ENCODE measurements around the gene MYLK4.
"Not testable (repeated sequence)": the region's sequence is repeated elsewhere in the genome, so short reads cannot be mapped to it uniquely, and the experiment has no call there.

MYLK4 gene

GRCh38 chr6:2780102-2780737 lies 29.5 kb upstream of the MYLK4 start:
- DNase-seq (ENCODE audit: low read depth, low spot score) = no peak

GRCh38 chr6:2777249-2777648 lies 26.5 kb upstream of the MYLK4 start:
- DNase-seq (ENCODE audit: low read depth, low spot score) = no peak

GRCh38 chr6:2775003-2775402 lies 24.3 kb upstream of the MYLK4 start:
- no peak for DNase-seq (ENCODE audit: low read depth, low spot score)

GRCh38 chr6:2773449-2773848 lies 22.7 kb upstream of the MYLK4 start:
- no peak for DNase-seq (ENCODE audit: low read depth, low spot score)

- DNase-seq (ENCODE audit: low read depth, low spot score) = no peak
These were observed 22.1 kb upstream of the MYLK4 start for GRCh38 chr6:2772840-2773239.

- DNase-seq (ENCODE audit: low read depth, low spot score) = no peak
These were observed 20.4 kb upstream of the MYLK4 start for GRCh38 chr6:2771079-2771478.

GRCh38 chr6:2770171-2770570 lies 19.4 kb upstream of the MYLK4 start:
- DNase-seq (ENCODE audit: low read depth, low spot score) = peak; percentile 28

- DNase-seq (ENCODE audit: low read depth, low spot score) = no peak
These were observed 18.0 kb upstream of the MYLK4 start for GRCh38 chr6:2768696-2769095.

GRCh38 chr6:2767657-2768524 lies 17.2 kb upstream of the MYLK4 start:
- no peak for DNase-seq (ENCODE audit: low read depth, low spot score)

- peak; percentile 34 for DNase-seq (ENCODE audit: low read depth, low spot score)
These were observed 16.3 kb upstream of the MYLK4 start for GRCh38 chr6:2766767-2767656.

- DNase-seq (ENCODE audit: low read depth, low spot score) = peak; percentile 82
These were observed 15.4 kb upstream of the MYLK4 start for GRCh38 chr6:2765896-2766766.

GRCh38 chr6:2765166-2765895 lies 14.6 kb upstream of the MYLK4 start, which contains the start of gene WRNIP1:
TSS of gene WRNIP1 (plus strand) at chr6:2765393. CDS start at chr6:2765623, 230 bp downstream.
- peak; percentile 100 for DNase-seq (ENCODE audit: low read depth, low spot score)

GRCh38 chr6:2764610-2765165 lies 14.0 kb upstream of the MYLK4 start:
- DNase-seq (ENCODE audit: low read depth, low spot score) = peak; percentile 74

- no peak for DNase-seq (ENCODE audit: low read depth, low spot score)
These were observed 13.3 kb upstream of the MYLK4 start for GRCh38 chr6:2763876-2764540.

GRCh38 chr6:2763345-2763841 lies 12.7 kb upstream of the MYLK4 start:
- DNase-seq (ENCODE audit: low read depth, low spot score) = no peak

- not testable (repeated sequence) for DNase-seq (ENCODE audit: low read depth, low spot score)
These were observed 12.1 kb upstream of the MYLK4 start for GRCh38 chr6:2762868-2763267.

GRCh38 chr6:2760882-2761842 lies 10.4 kb upstream of the MYLK4 start:
- no peak for DNase-seq (ENCODE audit: low read depth, low spot score)

- no peak for DNase-seq (ENCODE audit: low read depth, low spot score)
These were observed 8.3 kb upstream of the MYLK4 start for GRCh38 chr6:2758980-2759379.

All from astrocyte of the hippocampus (primary cell).